HCT116 (cell line): ENCODE results near the gene SUFU. TPM values are rescaled to one million over a fixed set of nuclear protein-coding genes. Genes with fewer than 3 reads are reported as not detected.

ENCODE experiments used
- ATAC-seq: fragments of 200-7000 bp; cut with Tn5 transposase; 2 replicates; pipeline ENCODE4 v1.9.1; 2020; ENCODE audit warnings: mild to moderate bottlenecking, moderate library complexity
- BruUV-seq: library from RNA; stranded (reverse); fragments of 400-500 nt; replicated peaks from 2 replicates; lab custom pipeline; 2021; lab: Mats Ljungman, UMichigan
- CTCF ChIA-PET: fragments of 300-600 bp; sonication (Branson Sonifier 250); formaldehyde crosslinking; loops from one replicate; lab custom pipeline; 2021; ENCODE audit warnings: antibody characterized with exemption; lab: Charles Lee
- POLR2A ChIA-PET: fragments of 300-600, 350-600 bp; sonication (Branson Sonifier 250); formaldehyde crosslinking; loops from one replicate; lab custom pipeline; 2021; ENCODE audit warnings: antibody characterized with exemption; lab: Charles Lee
- RAD21 ChIA-PET, 2 experiments: fragments of 300-600 bp; sonication (Branson Sonifier 250); formaldehyde crosslinking; loops; one replicate each; lab custom pipeline; 2023; ENCODE audit warnings: low total read pairs in 2 of 2; ENCODE audit not compliant: uncharacterized antibody in 2 of 2, unreplicated experiment in 2 of 2, low non-redundant PET in 1 of 2; lab: Charles Lee
- DNase-seq: peaks from one replicate; pipeline ENCODE4 v3.0.0-alpha.2; 2010; ENCODE audit warnings: low read depth, low spot score
- H2AFZ ChIP-seq: fragments of 200-600 bp; shearing (Covaris generic), sonication (generic); 2 replicates; pipeline ENCODE4 v1.6.1; 2017; ENCODE audit warnings: low read depth, mixed run types, mixed read lengths, antibody characterized with exemption, low read length; ENCODE audit not compliant: poor library complexity, severe bottlenecking
- H3K27ac ChIP-seq: 2 replicates; pipeline ENCODE4 v1.5.1; 2012; ENCODE audit warnings: low read depth, low read length
- H3K27me3 ChIP-seq: fragments of 200-600 bp; sonication (generic); 2 replicates; pipeline ENCODE4 v1.6.1; 2016; ENCODE audit warnings: mixed run types, low read length, mixed read lengths; ENCODE audit not compliant: insufficient read depth
- H3K36me3 ChIP-seq, 2 experiments: fragments of 200-500 bp in 1 of 2; fragments of 200-600 bp in 1 of 2; sonication (Bioruptor generic) in 1 of 2; sonication (generic) in 1 of 2; 2 replicates each; pipeline versions ENCODE4 v1.5.1 to v1.6.1; 2014 to 2016; ENCODE audit warnings: low read length in 2 of 2, inconsistent platforms in 1 of 2, mixed read lengths in 1 of 2, mixed run types in 1 of 2; ENCODE audit not compliant: insufficient read depth in 2 of 2, control insufficient read depth in 1 of 2
- H3K4me1 ChIP-seq, 2 experiments: fragments of 200-600 bp in 1 of 2; sonication (generic) in 1 of 2; 2 replicates each; pipeline versions ENCODE4 v1.5.1 to v1.6.1; 2012 to 2017; ENCODE audit warnings: low read length in 2 of 2, inconsistent platforms in 1 of 2, mild to moderate bottlenecking in 1 of 2, mixed read lengths in 1 of 2, mixed run types in 1 of 2, moderate library complexity in 1 of 2; ENCODE audit not compliant: insufficient read depth in 2 of 2, control insufficient read depth in 1 of 2
- H3K4me2 ChIP-seq: fragments of 200-600 bp; sonication (generic); 2 replicates; pipeline ENCODE4 v1.6.1; 2017; ENCODE audit warnings: mixed run types, low read length, mixed read lengths
- H3K4me3 ChIP-seq, 2 experiments: fragments of 200-600 bp in 1 of 2; sonication (generic) in 1 of 2; replicated peaks in 1 of 2; 2 replicates each; pipeline ENCODE4 v1.5.1; 2011 to 2016; ENCODE audit warnings: low read length in 2 of 2, control low read depth in 1 of 2, low read depth in 1 of 2, mild to moderate bottlenecking in 1 of 2, mixed read lengths in 1 of 2, mixed run types in 1 of 2
- H3K79me2 ChIP-seq: fragments of 200-600 bp; sonication (generic); 2 replicates; pipeline ENCODE4 v1.6.1; 2017; ENCODE audit warnings: mild to moderate bottlenecking, mixed run types, low read length, moderate library complexity, mixed read lengths; ENCODE audit not compliant: insufficient read depth
- H3K9ac ChIP-seq: fragments of 200-600 bp; sonication (generic); 2 replicates; pipeline ENCODE4 v1.6.1; 2016; ENCODE audit warnings: low read length, mixed read lengths
- H3K9me2 ChIP-seq: fragments of 200-600 bp; sonication (generic), shearing (Covaris generic); 2 replicates; pipeline ENCODE4 v1.6.1; 2017; ENCODE audit warnings: mixed run types, mild to moderate bottlenecking, moderate library complexity; ENCODE audit not compliant: insufficient read depth
- H3K9me3 ChIP-seq, 2 experiments: fragments of 200-500 bp in 1 of 2; fragments of 200-600 bp in 1 of 2; sonication (Bioruptor generic) in 1 of 2; sonication (generic) in 1 of 2; 2 replicates each; pipeline ENCODE4 v1.6.1; 2014 to 2017; ENCODE audit warnings: low read length in 2 of 2, mixed read lengths in 2 of 2, inconsistent platforms in 1 of 2, low read depth in 1 of 2, mild to moderate bottlenecking in 1 of 2, mixed run types in 1 of 2, moderate library complexity in 1 of 2; ENCODE audit not compliant: control insufficient read depth in 1 of 2, insufficient read depth in 1 of 2
- H4K20me1 ChIP-seq: fragments of 200-600 bp; sonication (generic), shearing (Covaris generic); 2 replicates; pipeline ENCODE4 v1.6.1; 2017; ENCODE audit warnings: mixed run types, mild to moderate bottlenecking, moderate library complexity; ENCODE audit not compliant: insufficient read depth
- CBX3 ChIP-seq: IDR thresholded peaks from 2 replicates; pipeline ENCODE4 v1.6.1; 2012; ENCODE audit warnings: low read depth
- CEBPB ChIP-seq: IDR thresholded peaks from 2 replicates; pipeline ENCODE4 v1.6.1; 2012; ENCODE audit warnings: low read depth
- CTCF ChIP-seq, 3 experiments: fragments of 200-600 bp in 1 of 3; sonication (generic) in 1 of 3; IDR thresholded peaks in 2 of 3; conservative IDR thresholded peaks in 1 of 3; 2 replicates each; pipeline ENCODE4 v1.5.1; 2012 to 2017; ENCODE audit warnings: low read depth in 2 of 3, low read length in 2 of 3, antibody characterized with exemption in 1 of 3, borderline replicate concordance in 1 of 3, control low read depth in 1 of 3, mild to moderate bottlenecking in 1 of 3, mixed read lengths in 1 of 3, mixed run types in 1 of 3, moderate library complexity in 1 of 3; ENCODE audit not compliant: insufficient read depth in 1 of 3
- EGR1 ChIP-seq: IDR thresholded peaks from 2 replicates; pipeline ENCODE4 v1.6.1; 2012; ENCODE audit warnings: low read depth
- EZH2 ChIP-seq: fragments of 200-600 bp; sonication (generic); IDR thresholded peaks from 2 replicates; pipeline ENCODE4 v1.6.1; 2017; ENCODE audit warnings: antibody characterized with exemption, mixed run types
- EZH2phosphoT487 ChIP-seq: fragments of 200-600 bp; IDR thresholded peaks from 2 replicates; pipeline ENCODE4 v1.6.1; 2018; ENCODE audit warnings: antibody characterized with exemption, borderline replicate concordance
- FOSL1 ChIP-seq: IDR thresholded peaks from 2 replicates; pipeline ENCODE4 v1.6.1; 2012; ENCODE audit warnings: low read depth
- JUND ChIP-seq: IDR thresholded peaks from 2 replicates; pipeline ENCODE4 v1.6.1; 2012
- MAX ChIP-seq: IDR thresholded peaks from 2 replicates; pipeline ENCODE4 v1.6.1; 2012
- POLR2A ChIP-seq: IDR thresholded peaks from 2 replicates; pipeline ENCODE4 v1.7.0; 2011; ENCODE audit warnings: borderline replicate concordance; ENCODE audit not compliant: insufficient read depth, insufficient read length; ENCODE audit errors: extremely low read depth
- POLR2AphosphoS5 ChIP-seq: IDR thresholded peaks from 2 replicates; pipeline ENCODE4 v1.6.1; 2011; ENCODE audit warnings: mild to moderate bottlenecking, low read depth, low read length, moderate library complexity
- RAD21 ChIP-seq: IDR thresholded peaks from 2 replicates; pipeline ENCODE4 v1.6.1; 2012; ENCODE audit warnings: low read depth, mild to moderate bottlenecking
- REST ChIP-seq: IDR thresholded peaks from 2 replicates; pipeline ENCODE4 v1.6.1; 2012; ENCODE audit warnings: low read depth
- SP1 ChIP-seq: IDR thresholded peaks from 2 replicates; pipeline ENCODE4 v1.6.1; 2012; ENCODE audit warnings: low read depth
- SRF ChIP-seq: IDR thresholded peaks from 2 replicates; pipeline ENCODE4 v1.6.1; 2012; ENCODE audit warnings: low read depth
- TCF7L2 ChIP-seq: IDR thresholded peaks from 2 replicates; pipeline ENCODE4 v1.7.0; 2011; ENCODE audit warnings: borderline replicate concordance, inconsistent platforms; ENCODE audit not compliant: insufficient read depth, insufficient read length; ENCODE audit errors: extremely low read depth
- YY1 ChIP-seq: IDR thresholded peaks from 2 replicates; pipeline ENCODE4 v1.6.1; 2011; ENCODE audit warnings: low read length, low read depth, moderate library complexity, mild to moderate bottlenecking; ENCODE audit not compliant: insufficient replicate concordance; ENCODE audit errors: extremely low read depth
- ZFX ChIP-seq: fragments of 450-650 bp; IDR thresholded peaks from 2 replicates; pipeline ENCODE4 v1.6.1; 2017
- ZNF274 ChIP-seq: fragments of 200-500 bp; sonication (Bioruptor generic); IDR thresholded peaks from 2 replicates; pipeline ENCODE4 v1.6.1; 2014; ENCODE audit warnings: mild to moderate bottlenecking, low read depth, low read length, inconsistent platforms
- intact Hi-C: fragments of 100-400 bp; cut with micrococcal nuclease; formaldehyde crosslinking; loops from 2 replicates; pipeline ENCODE4 v1.10.0; 2022
- total RNA-seq: library from RNA; stranded (reverse); gene quantifications from one replicate; pipeline ENCODE4 v1.2.1, GENCODE V29; 2021; ENCODE audit not compliant: unreplicated experiment
- TF ChIP-seq, protein P1 (sequence below): IDR thresholded peaks from 2 replicates; pipeline ENCODE4 v1.6.1; 2012

SUFU gene
- total RNA-seq, 1 experiment from 2014 or later = 18.8 TPM

- ChIA-PET CTCF (no interaction called here), POLR2A (interaction anchor here (1.2 kb wide), 1 partner anchor 9 kb away, joined by 4 read pairs; no protein-coding TSS in a partner anchor), RAD21 (no interaction called here)
- H3K36me3 ChIP-seq = 0 out of 4 replicates have a peak, but pooled peaks cover 0 to 3% of the 10 kb centered on the region in 2 experiments
- H3K4me2 ChIP-seq = no peak overlapping the region
- no peaks in the 10 kb centered on the region for H3K9me2 ChIP-seq
- DNase-seq = no peak
- no peaks in the 10 kb centered on the region for H3K79me2 ChIP-seq
- H3K9me3 ChIP-seq = no peaks in the 10 kb centered on the region
- BruUV-seq = no TSS peak
- no peak overlapping the region for H3K27ac ChIP-seq
- no peak for ATAC-seq
- H3K27me3 ChIP-seq = no peaks in the 10 kb centered on the region
- H3K9ac ChIP-seq = no peak overlapping the region
- no peak overlapping the region for H3K4me3 ChIP-seq
- TF ChIP-seq EZH2 = no peak
- no peak for TF ChIP-seq CEBPB
- no peak for TF ChIP-seq REST
- TF ChIP-seq POLR2A = no peak
- no peak for TF ChIP-seq TCF7L2
- TF ChIP-seq ZFX = no peak
- TF ChIP-seq EZH2phosphoT487 = no peak
- no peak for TF ChIP-seq YY1
- TF ChIP-seq SRF = no peak
- TF ChIP-seq, protein P1, sequence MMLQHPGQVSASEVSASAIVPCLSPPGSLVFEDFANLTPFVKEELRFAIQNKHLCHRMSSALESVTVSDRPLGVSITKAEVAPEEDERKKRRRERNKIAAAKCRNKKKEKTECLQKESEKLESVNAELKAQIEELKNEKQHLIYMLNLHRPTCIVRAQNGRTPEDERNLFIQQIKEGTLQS = no peak
- no peak for TF ChIP-seq SP1
- TF ChIP-seq CTCF (IDR thresholded peaks at IDR 0.05 in 2 of 3, conservative IDR thresholded peaks at IDR 0.05 in 1 of 3; ENCODE audit: borderline replicate concordance in 1 of 3, insufficient read depth in 1 of 3, low read depth in 2 of 3, low read length in 2 of 3) = no peak
- TF ChIP-seq RAD21 = no peak
- TF ChIP-seq ZNF274 = no peak
- no peak for TF ChIP-seq POLR2AphosphoS5
- no peak for TF ChIP-seq CBX3
- TF ChIP-seq MAX = no peak
- TF ChIP-seq JUND = no peak
- TF ChIP-seq EGR1 = no peak
- no peak for TF ChIP-seq FOSL1
- H2AFZ ChIP-seq = no peak overlapping the region
- intact Hi-C loops = no loop called here
- H4K20me1 ChIP-seq = no peaks in the 10 kb centered on the region
- peaks cover 8 to 66% of the 10 kb centered on the region in 2 experiments for H3K4me1 ChIP-seq
Observed at GRCh38 chr10:102613286-102613685, 109.5 kb downstream of the SUFU start.
